Measurements from ENCODE around the gene BOD1L1.

The BOD1L1 gene

DNA sequence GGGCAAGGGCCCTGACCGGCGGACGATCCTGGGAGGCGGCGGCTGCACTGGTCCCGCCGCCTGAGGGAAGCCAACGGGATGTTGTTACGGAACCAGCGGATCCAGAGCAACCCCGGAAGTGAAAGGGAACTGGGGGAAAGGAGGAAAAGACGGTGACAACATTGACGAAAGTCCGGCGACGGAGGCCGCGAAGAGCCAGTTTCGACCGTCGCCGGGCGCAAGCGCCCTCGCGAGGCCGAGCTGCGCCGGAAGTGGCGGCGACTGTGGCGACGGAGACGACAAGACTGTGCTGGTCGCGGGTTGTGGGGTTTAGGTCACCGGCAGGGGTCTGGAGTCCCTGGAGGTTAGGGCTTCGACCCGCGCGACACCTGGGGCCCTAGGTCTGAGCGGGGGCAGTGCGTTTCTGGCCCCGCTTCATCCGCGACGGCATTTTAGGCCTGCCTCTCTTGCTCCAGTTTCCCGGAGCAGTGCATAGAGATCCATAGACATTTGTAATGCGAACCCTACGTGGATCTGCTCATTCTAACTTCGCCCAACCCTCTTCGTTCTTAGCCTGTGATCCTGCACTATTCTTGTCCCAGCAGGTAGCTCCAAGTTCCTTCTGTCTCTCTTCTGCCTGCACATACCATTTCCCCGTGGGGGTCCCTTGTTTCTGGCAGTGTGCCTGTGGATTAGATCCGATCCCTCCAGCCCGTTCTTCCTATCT lies at the start of gene BOD1L1:
Gene BOD1L1, minus strand, starts transcription at position 120 of the 706 bp plus-strand sequence. CDS start 138 bp downstream, outside the sequence.
- DNase-seq = peak; percentile 73

DNA sequence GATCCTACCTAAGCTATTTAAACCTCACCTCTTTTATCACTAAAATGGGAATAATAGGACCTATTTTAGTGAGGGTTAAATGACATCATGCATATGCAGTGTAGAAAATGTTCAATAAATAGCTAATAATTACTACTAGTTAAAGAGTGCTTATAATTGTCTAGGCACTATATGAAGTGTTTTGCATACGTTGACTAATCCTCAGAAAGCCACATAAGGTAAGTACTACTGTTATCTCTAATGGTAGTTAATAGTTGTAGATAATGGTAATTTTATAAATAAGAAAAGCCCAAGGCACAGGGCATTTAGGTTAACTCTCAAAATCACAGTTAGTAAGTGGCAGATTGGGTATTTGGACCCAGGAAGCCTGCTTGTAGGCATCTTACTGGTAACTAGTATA lies 47.4 kb upstream of the BOD1L1 start:
- DNase-seq = no peak

DNA sequence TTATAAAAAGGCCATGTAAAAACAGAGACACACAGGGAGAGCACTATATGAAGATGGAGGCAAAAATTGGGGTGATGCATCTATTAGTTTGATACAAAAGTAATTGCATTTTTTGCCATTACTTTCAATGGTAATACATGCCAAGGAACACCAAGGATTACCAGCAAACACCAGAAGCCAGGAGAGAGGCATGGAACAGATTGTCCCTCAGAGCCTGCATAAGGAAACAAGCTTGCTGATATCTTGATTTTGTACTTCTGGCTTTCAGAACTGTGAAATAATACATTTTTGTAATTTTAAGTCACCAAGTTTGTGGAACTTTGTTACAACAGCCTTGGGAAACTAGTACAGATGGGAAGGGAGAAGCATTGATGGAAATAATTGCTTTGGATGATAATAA lies 45.6 kb upstream of the BOD1L1 start:
- DNase-seq = no peak

DNA sequence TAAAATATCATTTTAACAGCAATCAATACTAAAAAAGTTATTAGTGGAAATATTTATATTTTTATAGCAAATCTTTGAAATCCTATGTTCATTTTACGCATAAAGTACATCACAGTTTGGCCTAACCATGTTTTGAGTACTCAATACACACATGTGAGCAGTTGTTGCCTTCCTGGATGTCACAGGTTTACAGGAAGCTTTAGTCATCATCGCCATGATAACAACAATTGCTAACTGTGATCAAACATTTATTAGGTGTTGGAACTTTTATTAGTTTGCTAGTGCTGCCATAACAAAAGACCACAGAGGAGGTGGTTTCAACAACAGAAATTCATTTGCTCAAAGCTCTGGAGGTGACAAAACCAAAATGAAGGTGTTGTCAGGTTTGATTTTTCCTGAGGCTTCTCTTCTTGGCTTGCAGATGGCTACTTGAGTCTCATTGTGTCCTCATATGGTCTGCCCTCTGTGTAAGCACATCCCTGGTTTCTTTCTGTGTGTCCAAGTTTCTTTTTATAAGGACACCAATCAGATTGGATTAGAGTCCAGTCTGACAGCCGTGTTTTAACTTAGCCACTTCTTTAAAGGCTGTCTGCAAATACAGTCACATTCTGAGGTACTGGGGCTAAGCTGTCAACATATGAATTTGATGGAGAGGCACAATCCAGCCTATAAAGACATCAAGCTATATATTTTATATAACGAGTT lies 43.1 kb upstream of the BOD1L1 start:
- DNase-seq = no peak

DNA sequence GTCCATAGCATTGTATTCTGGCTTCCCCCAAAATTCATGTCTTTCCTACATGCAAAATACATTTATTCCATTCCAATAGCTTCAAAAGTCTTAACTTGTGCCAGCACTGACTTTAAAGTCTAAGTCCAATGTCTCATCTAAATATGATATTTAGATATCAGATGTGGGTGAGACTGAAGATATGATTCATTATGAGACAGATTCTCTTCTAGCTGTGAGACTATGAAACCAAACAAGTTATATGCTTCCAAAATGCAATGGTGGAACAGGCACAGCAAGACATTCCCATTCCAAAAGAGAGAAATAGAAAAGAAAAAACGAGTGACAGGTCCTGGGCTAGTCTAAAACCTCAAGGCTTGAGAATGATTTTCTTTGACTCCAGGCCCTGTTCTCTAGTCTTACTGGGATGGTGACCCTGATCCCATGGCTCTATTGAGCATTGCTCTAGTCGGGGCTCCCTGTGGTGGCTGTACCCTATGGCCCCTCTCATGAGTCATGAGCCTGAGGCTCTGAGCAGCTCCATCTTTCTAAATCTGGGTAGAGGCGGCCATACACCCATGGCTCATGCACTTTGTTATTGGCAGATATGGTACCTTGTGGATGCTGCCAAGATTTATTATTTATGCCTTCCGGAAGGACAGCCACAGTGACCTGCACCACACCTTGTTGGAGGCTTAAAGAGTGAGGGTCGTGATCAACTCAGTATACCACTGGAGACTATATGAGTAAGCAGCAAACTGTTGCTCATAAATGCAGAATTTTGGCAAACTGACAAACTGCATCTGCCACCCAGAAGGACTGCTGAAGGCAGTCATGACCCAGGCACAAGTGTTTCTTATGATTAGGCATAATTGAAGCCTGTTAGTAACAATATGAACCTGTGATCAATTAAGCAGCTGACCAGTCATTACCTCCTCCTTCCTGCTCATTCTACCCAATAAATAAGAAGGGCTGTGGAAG lies 38.5 kb upstream of the BOD1L1 start:
- no peak for DNase-seq

DNA sequence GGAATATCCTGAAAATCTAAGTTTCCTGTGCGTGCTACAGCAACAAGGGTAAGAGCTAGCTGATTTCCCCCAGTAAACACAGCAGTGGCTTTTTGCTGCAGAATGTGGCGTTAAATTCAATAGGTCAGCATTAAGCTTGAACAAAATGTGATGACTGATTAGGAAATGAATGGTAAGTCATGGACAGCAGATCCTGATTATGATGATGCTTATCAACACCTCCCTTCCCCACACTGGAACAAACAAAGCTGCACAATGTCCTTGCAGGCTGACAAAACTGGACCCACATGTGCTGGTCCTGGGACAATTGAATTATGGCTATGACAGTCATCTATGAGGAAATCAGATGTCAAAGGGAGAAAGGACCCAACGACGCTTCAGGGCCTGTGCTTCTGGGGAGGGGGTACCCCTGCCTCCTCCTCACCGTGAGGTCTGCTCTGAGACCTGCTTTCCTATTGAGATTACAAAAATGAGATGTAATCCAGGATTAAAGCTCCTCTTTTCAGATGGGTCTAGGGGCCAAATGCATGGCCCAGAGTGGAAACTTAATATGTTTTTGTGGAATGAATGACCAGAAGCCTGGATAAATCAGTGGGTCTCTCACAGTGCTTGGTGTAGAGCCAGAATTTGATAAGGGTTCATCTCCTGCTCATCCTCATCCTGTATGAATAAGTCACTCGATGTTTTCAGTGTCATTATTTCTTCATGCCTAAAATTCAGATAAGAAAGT lies 32.0 kb upstream of the BOD1L1 start:
- no peak for DNase-seq

DNA sequence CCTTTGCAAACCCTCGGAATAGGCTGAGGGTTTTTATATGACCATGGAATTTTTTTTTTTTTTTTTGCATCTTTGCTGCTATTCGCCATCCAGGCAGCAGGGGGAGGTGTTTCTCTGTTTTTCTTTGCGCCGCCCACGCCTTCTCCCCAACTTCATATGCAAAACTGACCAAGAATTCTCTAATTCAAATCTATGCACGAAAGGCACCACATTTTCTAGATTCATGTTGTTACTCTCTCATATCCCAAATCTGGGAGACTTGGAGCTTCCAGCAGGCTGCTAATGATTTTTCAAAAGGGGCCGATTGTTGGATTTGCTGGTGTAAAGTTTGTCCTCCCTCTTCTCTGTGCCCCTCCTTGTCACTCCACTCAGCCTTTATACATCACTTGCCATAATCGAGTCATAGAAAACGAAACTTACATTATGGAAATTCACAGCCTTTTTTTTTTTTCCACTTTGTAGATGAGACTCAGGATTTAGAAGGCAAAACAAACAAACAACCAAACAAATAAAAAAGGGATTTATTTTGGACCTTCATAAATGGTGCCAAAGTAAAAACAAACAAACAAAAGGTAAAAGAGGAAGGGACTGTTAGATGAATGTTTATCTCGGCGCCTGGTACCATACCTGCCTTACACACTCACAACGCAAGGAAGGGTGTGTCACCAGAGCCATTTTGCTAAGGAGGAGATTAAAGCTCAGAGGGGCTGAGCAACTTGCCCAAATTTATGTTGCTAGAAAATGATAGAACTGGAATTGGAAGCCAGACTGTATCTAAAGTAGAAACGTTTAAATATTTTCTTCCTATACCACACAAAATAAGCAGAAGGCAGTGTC lies 29.3 kb upstream of the BOD1L1 start:
- peak; percentile 15 for DNase-seq

DNA sequence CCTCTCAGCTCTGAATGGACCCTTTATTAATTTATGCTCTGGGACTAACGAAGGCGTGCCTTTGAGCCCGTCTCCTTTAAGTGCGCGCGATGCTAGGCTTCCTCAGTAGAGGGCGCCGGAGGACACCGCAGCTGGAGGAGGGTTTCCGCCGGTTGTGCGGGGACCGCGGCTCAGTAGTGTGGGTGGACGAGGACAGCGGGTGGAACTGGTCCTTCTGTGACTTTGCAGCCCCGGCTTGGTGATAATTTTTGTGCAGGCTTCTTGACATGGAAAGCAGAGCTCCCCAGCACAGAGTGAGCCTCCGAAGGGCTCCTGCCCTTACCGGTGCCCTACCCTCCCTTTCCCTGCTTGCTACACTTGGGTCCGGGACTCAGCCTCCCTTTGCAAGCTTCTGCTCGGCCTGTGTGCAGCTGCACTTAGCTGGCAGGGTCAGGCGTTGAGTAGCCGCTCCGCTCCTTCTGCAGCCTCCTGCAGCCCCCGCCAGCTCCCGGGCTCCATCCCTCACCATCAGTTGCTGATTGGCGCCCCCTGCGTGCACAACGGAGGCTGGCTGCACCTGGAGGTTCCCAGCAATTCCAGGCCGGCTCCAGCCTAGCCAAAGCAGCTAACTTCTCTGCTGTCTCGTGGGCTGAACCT lies 26.8 kb upstream of the BOD1L1 start:
- peak; percentile 24 for DNase-seq

DNA sequence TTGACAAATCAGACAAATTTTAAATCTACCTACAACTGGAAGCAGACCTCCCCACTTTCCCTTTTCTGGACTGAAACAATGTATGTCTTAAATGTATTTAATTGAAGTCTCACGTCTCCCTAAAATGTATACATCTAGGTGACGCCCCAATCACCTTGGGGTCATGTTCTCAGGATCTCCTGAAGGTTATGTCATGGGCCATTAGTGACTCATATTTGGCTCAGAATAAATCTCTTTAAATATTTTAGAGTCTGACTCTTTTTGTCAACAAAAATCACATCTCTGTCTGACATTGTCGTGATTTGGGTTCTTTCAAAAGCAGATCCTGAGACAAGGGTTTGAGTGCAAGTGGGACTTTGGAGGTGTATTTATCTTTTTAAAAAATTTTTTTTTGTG lies 26.2 kb upstream of the BOD1L1 start:
- DNase-seq = no peak

DNA sequence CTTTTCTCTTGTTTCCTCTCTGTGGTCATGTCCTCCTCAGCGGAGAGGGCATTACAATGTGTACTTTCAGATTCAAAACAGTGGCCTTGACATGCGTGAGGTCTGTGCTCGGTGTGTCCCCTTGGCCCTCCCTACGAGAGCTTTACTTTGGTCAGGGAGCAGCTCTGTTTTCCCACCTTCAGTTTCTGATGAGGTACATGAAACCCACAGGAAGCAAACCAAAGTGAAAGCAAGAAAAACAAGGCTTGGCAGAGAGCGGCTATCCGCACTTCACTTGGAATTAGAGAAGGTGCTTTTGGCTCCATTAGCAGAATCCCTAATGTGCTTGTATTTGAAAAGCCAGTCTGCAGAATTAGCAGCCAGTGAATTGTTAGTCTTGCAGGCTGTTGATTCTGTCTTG lies 19.5 kb upstream of the BOD1L1 start:
- DNase-seq = no peak

DNA sequence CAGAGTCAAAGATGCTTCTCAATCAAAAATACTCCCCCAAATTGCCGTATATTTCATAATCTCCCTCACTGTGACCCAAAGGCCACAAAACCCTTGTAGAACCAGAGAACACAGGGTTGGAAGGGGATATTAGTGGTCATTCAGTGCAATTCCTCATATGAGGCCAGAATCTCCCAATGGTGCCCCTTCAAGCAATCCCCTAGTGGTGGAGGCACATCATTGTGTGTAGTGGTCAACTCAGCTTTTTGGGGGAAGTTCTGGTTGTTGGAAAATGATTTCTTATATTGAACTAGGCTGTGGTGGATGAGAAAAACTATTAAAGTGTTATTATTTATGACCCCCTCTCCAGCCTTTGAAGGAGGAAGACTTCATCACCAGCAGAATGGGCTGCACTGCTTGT lies 17.6 kb upstream of the BOD1L1 start:
- DNase-seq = no peak

DNA sequence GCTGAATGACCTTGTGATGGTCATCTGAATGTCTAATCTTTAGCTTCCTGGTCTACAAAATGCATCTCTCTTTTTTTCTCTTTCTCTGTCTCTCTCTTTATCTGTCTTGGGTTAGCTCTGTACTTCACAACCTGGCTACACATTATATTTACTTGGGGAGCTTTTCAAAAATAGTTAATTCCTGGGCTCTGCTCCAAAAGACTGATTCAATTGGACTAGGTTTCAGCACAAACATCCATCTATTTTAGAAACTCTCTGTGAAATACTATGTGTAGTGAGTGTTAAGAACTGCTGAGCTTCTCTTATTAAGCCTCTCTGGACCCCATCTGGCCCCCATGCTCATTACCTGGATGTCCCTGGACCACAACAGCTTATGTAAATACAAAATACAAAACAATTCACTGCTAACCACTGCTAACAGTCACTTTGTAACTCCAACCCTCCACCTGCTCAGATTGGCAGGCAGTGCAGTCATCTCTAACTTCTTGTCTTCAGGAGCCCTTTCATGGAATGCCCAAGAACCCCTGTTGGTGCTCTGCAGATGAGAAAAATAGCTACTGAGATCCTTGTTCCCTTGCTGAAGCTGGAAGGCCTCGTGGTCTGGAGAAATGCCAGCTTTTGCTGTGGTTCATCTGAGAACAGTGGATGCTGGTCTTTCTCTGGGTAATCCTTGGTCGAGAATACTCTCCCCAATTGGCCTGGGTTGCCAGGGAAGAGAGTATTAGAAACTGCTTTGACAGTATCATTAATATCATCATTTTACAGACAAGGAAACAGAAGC lies 14.8 kb upstream of the BOD1L1 start:
- DNase-seq = no peak

DNA sequence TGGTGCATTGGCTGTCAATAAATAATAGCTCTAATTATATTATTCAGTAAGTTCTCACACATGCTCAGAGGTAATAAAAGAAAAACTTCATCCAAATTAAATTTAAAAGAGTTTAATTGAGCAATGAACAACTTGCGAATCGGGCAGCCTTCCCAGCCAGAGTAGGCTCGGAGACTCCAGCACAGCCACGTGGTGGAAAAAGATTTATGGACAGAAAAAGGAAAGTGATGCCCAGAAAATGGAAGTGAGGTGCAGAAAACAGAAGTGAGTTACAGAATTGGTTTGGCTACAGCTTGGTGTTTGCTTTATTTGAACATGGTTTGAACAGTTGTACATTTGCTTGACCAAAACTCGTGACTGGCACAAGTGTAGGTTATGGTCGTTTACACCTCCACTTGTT lies 13.6 kb upstream of the BOD1L1 start:
- no peak for DNase-seq

DNA sequence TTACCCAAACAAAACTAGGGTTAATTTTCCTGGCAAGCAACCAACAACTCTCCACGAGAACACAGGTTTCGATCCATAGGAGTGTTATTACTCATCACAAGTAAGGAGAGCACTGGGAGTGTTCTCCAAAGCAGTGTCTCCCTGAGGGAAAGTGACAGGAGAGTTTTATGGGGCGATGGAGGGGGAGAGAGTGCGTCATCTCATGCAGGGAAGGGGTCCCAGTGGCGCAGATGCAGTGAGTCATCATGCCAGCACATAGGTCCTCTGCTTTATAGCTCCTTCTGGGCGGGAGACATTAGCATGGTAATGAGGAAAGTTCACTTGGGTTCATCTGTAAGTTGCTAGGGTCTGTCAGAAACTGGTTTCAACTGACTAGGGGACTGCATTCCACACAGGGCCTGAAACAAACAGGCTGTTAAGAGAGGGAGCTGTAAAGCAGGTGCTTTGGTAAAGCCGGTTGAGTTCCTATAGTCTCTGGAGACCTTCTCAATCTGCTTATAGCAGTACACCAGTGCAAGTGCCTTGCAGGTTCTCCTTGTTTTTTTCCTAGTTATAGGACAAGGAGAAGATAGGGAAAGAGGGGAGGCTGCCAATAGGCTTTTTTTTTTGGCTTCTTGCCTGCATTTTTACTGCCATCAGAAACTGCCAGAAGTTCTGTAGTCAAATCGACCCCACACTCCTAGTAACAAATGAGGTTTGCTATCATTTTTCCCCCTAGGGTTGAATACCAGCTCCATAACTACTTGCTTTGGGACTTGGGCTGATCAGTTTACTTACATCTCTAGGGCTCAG lies 12.8 kb upstream of the BOD1L1 start:
- DNase-seq = no peak

DNA sequence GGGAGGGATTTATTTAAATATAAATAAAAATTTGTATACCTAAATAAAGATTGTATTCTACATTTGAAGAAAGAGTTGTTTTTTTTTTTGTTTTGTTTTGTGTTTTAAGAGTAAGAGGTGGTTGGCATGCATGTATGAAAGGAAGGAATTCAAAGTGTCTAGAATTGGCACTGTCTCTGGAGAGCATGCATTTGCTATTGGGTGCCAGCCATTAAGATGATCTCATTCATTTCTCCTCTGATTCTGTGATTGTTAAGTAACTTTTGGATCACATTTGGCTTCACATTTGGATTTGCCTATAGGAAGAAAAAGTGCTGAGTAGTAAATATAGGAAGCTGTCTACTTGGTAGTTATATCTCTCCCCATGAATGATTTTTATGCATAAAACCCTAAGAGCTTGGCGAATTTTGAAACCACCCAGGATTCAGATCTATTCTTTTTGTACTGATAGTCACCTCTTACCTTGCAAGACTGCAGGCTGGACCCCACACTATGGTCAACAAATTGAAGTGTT lies 7.8 kb upstream of the BOD1L1 start:
- DNase-seq = no peak

DNA sequence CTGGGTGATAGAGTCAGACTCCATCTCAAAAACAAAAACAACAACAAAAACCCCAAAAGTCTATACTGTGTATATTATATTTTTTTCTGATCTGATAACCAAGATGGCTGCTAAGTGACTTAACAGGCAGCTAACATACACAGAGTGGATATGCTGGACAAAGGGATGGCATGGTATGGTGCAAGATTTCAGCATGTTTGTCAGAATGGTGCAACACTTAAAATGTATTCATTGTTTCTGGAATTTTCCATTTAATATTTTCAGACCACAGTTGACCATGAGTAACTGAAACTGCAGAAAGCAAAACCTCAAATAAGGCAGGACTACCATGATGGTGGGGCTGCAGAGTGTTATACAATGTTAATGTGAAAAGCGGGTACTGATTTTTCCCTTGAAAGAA lies 6.1 kb upstream of the BOD1L1 start:
- no peak for DNase-seq

DNA sequence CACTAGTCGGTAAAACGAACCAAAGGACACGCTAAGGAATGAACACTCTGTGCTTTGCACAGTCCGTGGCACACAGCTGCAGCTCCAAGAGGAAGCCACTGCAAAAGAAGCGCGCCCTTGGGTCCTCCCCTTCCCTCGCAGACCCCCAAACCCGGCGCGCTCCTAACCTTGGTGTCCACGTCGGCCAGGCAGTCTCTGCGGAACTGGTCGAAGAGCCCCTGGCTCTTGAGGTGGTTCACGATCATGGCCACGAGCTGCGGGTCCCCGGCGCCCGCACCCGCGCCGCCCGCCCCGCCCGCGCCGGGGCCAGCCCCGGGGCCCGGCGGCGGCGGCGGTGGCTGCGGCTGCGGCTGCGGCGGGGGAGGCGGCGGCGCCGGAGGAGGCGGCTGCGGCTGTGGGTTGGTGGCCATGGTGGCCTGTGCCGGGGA lies 333 bp downstream of the BOD1L1 start:
- peak; percentile 8 for DNase-seq

DNA sequence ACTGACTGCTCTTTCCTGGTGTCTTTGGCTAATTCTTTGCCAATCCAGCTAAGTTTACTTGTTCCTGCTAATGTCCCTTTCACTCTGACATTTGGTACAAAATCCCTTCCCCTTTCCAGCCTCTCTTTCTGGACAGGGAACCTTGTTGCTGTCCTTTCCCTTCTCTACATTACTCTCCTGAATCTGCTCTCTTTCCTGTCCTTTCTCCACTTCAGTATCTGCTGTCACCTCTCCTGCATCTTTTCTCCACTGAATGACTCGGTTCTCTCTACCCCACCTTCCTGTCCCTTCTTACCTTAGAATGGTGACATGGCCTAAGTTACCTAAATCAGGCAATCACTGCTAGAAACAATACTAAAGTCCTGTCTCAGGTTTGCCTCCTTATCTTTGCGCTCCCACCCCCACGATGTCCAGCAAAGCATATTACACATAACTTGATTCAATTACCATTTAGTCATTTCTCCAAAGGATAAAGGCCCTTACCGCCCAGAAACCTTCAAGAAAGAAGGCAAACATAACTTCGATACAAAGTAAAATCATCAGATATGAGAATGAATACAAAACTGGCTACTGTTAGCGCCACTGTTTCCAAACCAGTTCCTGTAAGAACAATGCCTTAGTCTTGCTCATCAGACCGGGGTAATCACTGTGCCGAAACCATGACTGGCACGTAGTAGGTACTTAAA lies 890 bp downstream of the BOD1L1 start:
- no peak for DNase-seq

Data from NK-92 treated with Interleukin-12 subunit alpha and Interleukin-12 subunit beta, amount 100 ng/mL, for 24 hours (cell line).